ENCODE measurements around the gene PMS1. TPM values are rescaled to one million over a fixed set of nuclear protein-coding genes. Genes with fewer than 3 reads are reported as not detected.

The PMS1 gene
- total RNA-seq, 4 donors from 2014 or later = 5.7 to 15.7 (median 11.0) TPM

- H3K4me1 ChIP-seq = no peaks in the 10 kb centered on the region
- no peaks in the 10 kb centered on the region for H3K9me3 ChIP-seq
- no peak overlapping the region for H3K4me3 ChIP-seq
- no peaks in the 10 kb centered on the region for H3K36me3 ChIP-seq
- no peak for DNase-seq (ENCODE audit: low spot score in 2 of 2)
- H3K27me3 ChIP-seq = no peaks in the 10 kb centered on the region
- no peak overlapping the region for H3K27ac ChIP-seq
- no peak for TF ChIP-seq POLR2AphosphoS5 (IDR thresholded peaks at IDR 0.05)
These were observed 114.9 kb downstream of the PMS1 start for GRCh38 chr2:189899101-189899500.

- no peak overlapping the region for H3K27ac ChIP-seq
- no peaks in the 10 kb centered on the region for H3K36me3 ChIP-seq
- H3K4me3 ChIP-seq = no peak overlapping the region
- TF ChIP-seq, protein P1, sequence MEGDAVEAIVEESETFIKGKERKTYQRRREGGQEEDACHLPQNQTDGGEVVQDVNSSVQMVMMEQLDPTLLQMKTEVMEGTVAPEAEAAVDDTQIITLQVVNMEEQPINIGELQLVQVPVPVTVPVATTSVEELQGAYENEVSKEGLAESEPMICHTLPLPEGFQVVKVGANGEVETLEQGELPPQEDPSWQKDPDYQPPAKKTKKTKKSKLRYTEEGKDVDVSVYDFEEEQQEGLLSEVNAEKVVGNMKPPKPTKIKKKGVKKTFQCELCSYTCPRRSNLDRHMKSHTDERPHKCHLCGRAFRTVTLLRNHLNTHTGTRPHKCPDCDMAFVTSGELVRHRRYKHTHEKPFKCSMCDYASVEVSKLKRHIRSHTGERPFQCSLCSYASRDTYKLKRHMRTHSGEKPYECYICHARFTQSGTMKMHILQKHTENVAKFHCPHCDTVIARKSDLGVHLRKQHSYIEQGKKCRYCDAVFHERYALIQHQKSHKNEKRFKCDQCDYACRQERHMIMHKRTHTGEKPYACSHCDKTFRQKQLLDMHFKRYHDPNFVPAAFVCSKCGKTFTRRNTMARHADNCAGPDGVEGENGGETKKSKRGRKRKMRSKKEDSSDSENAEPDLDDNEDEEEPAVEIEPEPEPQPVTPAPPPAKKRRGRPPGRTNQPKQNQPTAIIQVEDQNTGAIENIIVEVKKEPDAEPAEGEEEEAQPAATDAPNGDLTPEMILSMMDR (IDR thresholded peaks at IDR 0.05) = no peak
- TF ChIP-seq POLR2AphosphoS5 (IDR thresholded peaks at IDR 0.05) = no peak
- TF ChIP-seq EP300 (IDR thresholded peaks at IDR 0.05) = no peak
- no peak for DNase-seq (ENCODE audit: low spot score in 2 of 2)
- 78% methylated on average over 5 of the region's 5 CpGs for WGBS
- no peaks in the 10 kb centered on the region for H3K4me1 ChIP-seq
- H3K27me3 ChIP-seq = no peaks in the 10 kb centered on the region
- H3K9me3 ChIP-seq = no peaks in the 10 kb centered on the region
These were observed 116.5 kb downstream of the PMS1 start for GRCh38 chr2:189900726-189901125.

DNA sequence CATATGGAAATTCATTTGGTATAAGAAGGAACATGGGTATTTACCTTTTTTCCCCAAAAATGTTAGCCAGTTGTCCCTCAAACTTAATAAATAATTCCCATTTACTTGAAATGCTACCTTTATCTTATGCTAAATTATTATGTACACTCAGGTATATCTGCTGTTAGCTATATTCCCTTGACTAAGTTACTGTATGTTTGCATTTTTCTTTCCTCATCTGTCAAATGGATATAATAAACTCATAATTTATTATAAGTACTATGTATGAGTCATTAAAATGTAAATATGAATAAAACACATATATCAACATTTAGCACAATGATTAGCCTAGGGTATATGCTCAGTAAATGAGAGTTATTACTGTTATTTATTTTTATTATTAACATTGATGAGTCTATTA, 117.4 kb downstream of the PMS1 start:
- Histone ChIP-seq H3K27ac (no peak overlapping the region), H3K4me1 (no peaks in the 10 kb centered on the region), H3K9me3 (no peaks in the 10 kb centered on the region), H3K27me3 (no peaks in the 10 kb centered on the region), H3K4me3 (no peak overlapping the region), H3K36me3 (no peaks in the 10 kb centered on the region)
- no peak for DNase-seq (ENCODE audit: low spot score in 2 of 2)
- TF ChIP-seq POLR2A (IDR thresholded peaks at IDR 0.05) (no peak), POLR2AphosphoS5 (IDR thresholded peaks at IDR 0.05) (no peak)

DNA sequence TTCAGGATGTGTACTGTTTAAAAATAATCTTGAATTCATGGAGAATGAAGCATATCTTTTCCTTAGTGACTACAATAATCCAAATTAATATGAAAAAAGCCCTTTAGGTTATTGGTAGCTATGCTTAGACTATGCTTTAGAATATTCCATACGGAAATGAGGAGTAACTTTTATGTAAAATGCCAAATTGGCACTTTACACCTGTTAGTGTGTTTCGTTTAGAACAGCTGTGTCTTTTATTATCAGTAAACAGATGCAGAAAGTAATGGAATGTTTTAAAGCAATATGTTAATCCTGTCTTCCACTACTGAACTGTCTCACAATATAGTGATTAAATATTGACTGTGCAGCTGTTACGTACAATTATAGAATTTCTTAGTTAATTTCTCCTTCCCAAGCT, 129.6 kb downstream of the PMS1 start:
- TF ChIP-seq, protein P1 (IDR thresholded peaks at IDR 0.05) = no peak
- no peak for TF ChIP-seq EP300 (IDR thresholded peaks at IDR 0.05)
- TF ChIP-seq POLR2AphosphoS5 (IDR thresholded peaks at IDR 0.05) = no peak
- TF ChIP-seq POLR2A (IDR thresholded peaks at IDR 0.05) = no peak
- H3K4me1 ChIP-seq = no peaks in the 10 kb centered on the region
- no peak for DNase-seq (ENCODE audit: low spot score in 2 of 2)
- H3K36me3 ChIP-seq = no peaks in the 10 kb centered on the region
- H3K9me3 ChIP-seq = no peaks in the 10 kb centered on the region
- no peak overlapping the region for H3K27ac ChIP-seq
- H3K4me3 ChIP-seq = no peak overlapping the region
- no peaks in the 10 kb centered on the region for H3K27me3 ChIP-seq
- WGBS = 54% methylated on average over 3 of the region's 3 CpGs

DNA sequence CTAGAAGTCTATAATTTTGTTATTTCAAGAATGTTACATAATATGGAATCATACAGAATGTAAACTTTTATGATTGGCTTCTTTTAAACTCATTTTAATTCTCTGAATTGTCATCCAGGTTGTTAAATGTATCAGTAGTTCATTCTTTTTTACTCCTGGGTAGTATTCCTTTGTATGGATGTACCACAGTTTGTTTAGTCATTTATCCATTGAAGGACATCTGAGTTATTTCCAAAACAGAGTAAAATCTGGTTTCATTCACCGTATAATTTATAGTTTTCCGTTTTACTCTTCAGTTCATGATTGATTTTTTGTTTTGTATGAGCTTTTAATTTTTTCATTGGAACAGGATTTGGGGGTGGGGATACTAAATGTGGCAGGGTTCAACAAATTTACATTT, 132.4 kb downstream of the PMS1 start:
- Histone ChIP-seq H3K27me3 (no peaks in the 10 kb centered on the region), H3K4me3 (no peak overlapping the region), H3K4me1 (no peaks in the 10 kb centered on the region), H3K27ac (no peak overlapping the region), H3K9me3 (no peaks in the 10 kb centered on the region), H3K36me3 (no peaks in the 10 kb centered on the region)
- DNase-seq (ENCODE audit: low spot score in 2 of 2) = no peak
- TF ChIP-seq POLR2A (IDR thresholded peaks at IDR 0.05) (no peak), POLR2AphosphoS5 (IDR thresholded peaks at IDR 0.05) (no peak), EP300 (IDR thresholded peaks at IDR 0.05) (no peak)
- TF ChIP-seq, protein P1 (IDR thresholded peaks at IDR 0.05) = no peak
- WGBS = 86% methylated on average over 2 of the region's 2 CpGs

Other genes starting within 250 kb of the PMS1 start
- 10 to 100 TPM; 17.2 to 33.6 (median 19.6) TPM for gene SLC40A1, start 203.7 kb upstream of the PMS1 start, total RNA-seq
- gene ASNSD1, start 123.0 kb upstream of the PMS1 start, total RNA-seq = 10 to 100 TPM; 27.9 to 34.8 (median 31.7) TPM
- gene ANKAR, start 109.8 kb upstream of the PMS1 start, total RNA-seq = 10 to 100 TPM in 1 of 4 donors, 1 to 10 TPM in 2, under 1 TPM in 1; 0.95 to 11.0 (median 5.3) TPM
- 10 to 100 TPM in 1 of 4 donors, 1 to 10 TPM in 3; 3.1 to 14.3 (median 8.9) TPM for gene OSGEPL1, start 21.7 kb upstream of the PMS1 start, total RNA-seq
- gene ORMDL1, start 111 bp upstream of the PMS1 start, total RNA-seq = 100 to 1,000 TPM in 1 of 4 donors, 10 to 100 TPM in 3; 39.2 to 190 (median 74.8) TPM

Measured in suprapubic skin (tissue), 4 donors.